Suppressor macrophage treated with lipopolysaccharide for 4 hours (primary cell): ENCODE results near the gene PAM.
"Not testable (repeated sequence)": the region's sequence is repeated elsewhere in the genome, so short reads cannot be mapped to it uniquely, and the experiment has no call there.

Source experiments
- DNase-seq: peaks from one replicate; pipeline ENCODE4 v3.0.0-alpha.2; 2020

Gene PAM

GRCh38 chr5:102754767-102755431, at the start of gene PAM:
Gene PAM (plus strand): TSS chr5:102755305. CDS start chr5:102866196, 110,891 bp downstream.
- DNase-seq, result peak; percentile 82

- DNase-seq, result no peak
Observed at GRCh38 chr5:102711525-102712385, 43.4 kb upstream of the PAM start.

GRCh38 chr5:102713278-102713677, 41.8 kb upstream of the PAM start:
- DNase-seq, result no peak

GRCh38 chr5:102713682-102714231, 41.3 kb upstream of the PAM start:
- no peak for DNase-seq

- DNase-seq, result no peak
Observed at GRCh38 chr5:102715082-102715807, 39.9 kb upstream of the PAM start.

GRCh38 chr5:102716017-102716416, 39.1 kb upstream of the PAM start:
- no peak for DNase-seq

- DNase-seq, result no peak
Observed at GRCh38 chr5:102718819-102719218, 36.3 kb upstream of the PAM start.

- no peak for DNase-seq
Observed at GRCh38 chr5:102719886-102720285, 35.2 kb upstream of the PAM start.

- no peak for DNase-seq
Observed at GRCh38 chr5:102720969-102721368, 34.1 kb upstream of the PAM start.

GRCh38 chr5:102722931-102723330, 32.2 kb upstream of the PAM start:
- DNase-seq, result no peak

- no peak for DNase-seq
Observed at GRCh38 chr5:102731693-102732092, 23.4 kb upstream of the PAM start.

GRCh38 chr5:102733534-102733933, 21.6 kb upstream of the PAM start:
- DNase-seq, result no peak

- DNase-seq, result no peak
Observed at GRCh38 chr5:102737161-102737560, 17.9 kb upstream of the PAM start.

- DNase-seq, result no peak
Observed at GRCh38 chr5:102737805-102738469, 17.2 kb upstream of the PAM start.

- DNase-seq, result no peak
Observed at GRCh38 chr5:102740515-102740914, 14.6 kb upstream of the PAM start.

- no peak for DNase-seq
Observed at GRCh38 chr5:102742215-102742614, 12.9 kb upstream of the PAM start.

- no peak for DNase-seq
Observed at GRCh38 chr5:102743900-102744299, 11.2 kb upstream of the PAM start.

- no peak for DNase-seq
Observed at GRCh38 chr5:102747386-102748166, 7.5 kb upstream of the PAM start.

- DNase-seq, result no peak
Observed at GRCh38 chr5:102749416-102750030, 5.6 kb upstream of the PAM start.

GRCh38 chr5:102750151-102750834, 4.8 kb upstream of the PAM start:
- DNase-seq, result no peak

- DNase-seq, result not testable (repeated sequence)
Observed at GRCh38 chr5:102751903-102752376, 3.2 kb upstream of the PAM start.
